ENCODE data around the gene ABHD8.

GRCh38 chr19:17246681-17247425 lies 56.4 kb downstream of the ABHD8 start:
- TF ChIP-seq CTCF (IDR thresholded peaks at IDR 0.05), result no peak
- TF ChIP-seq ZFX (IDR thresholded peaks at IDR 0.05; ENCODE audit: borderline replicate concordance), result no peak

Data from 22Rv1 (cell line).